ENCODE data around the gene GREB1L.

GREB1L gene

DNA sequence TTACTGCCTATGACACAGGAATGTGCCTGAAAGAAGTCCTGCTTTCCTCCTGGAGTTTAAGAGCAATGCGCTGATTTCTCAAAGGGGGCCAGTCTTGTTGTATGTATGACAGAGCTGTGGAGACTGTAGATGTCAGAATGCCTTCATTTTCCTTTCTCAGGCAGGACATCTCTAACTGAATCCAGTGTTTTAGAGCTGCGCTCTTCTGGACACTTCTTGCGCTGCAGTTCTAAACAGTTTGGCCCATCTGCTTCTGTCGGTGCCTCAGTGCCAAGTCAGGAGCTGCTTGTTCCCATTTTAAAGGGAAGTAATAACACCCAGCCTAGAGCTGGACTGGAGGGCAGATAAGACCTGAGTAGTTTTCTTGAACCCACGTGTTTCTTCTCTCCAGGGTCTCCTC lies 267.0 kb downstream of the GREB1L start:
- TF ChIP-seq CTCF (IDR thresholded peaks at IDR 0.05): no peak
- Histone ChIP-seq H3K27me3 (no peaks in the 10 kb centered on the region), H3K27ac (no peak overlapping the region), H3K4me1 (ENCODE audit: control insufficient read depth in 1 of 2, insufficient read depth in 1 of 2, low read depth in 1 of 2, low read length in 1 of 2) (no peaks in the 10 kb centered on the region), H3K36me3 (peaks cover 6% of the 10 kb centered on the region), H3K4me3 (ENCODE audit: low read depth in 1 of 2, low read length in 1 of 2) (no peak overlapping the region), H3K9me3 (no peaks in the 10 kb centered on the region)

- TF ChIP-seq CTCF (IDR thresholded peaks at IDR 0.05): no peak
- no peak overlapping the region for H3K27ac ChIP-seq
- H3K4me1 ChIP-seq (ENCODE audit: control insufficient read depth in 1 of 2, insufficient read depth in 1 of 2, low read depth in 1 of 2, low read length in 1 of 2): no peaks in the 10 kb centered on the region
- H3K4me3 ChIP-seq (ENCODE audit: low read depth in 1 of 2, low read length in 1 of 2): no peak overlapping the region
- no peaks in the 10 kb centered on the region for H3K9me3 ChIP-seq
- no peaks in the 10 kb centered on the region for H3K27me3 ChIP-seq
- H3K36me3 ChIP-seq: peaks cover 21% of the 10 kb centered on the region
Measured at GRCh38 chr18:21513292-21513691, 271.3 kb downstream of the GREB1L start.

DNA sequence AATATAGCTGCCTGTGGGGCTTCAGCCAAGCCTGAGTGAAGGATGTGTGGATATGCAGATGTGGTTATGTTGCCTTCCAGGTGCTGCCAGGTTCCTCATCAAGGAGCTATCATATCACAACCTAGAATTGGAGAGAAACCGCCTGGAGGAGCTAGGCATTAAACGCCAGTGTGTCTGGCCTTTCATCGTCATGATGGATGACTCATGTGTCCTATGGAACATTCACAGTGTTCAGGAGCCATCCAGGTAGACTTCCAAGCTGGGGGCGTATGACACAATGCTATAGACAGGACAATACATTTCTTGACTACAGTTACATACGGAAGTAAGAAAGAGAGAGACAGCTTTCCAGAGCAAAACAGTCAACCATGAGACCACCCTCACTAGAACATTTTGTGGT lies 271.7 kb downstream of the GREB1L start:
- H3K9me3 ChIP-seq: no peaks in the 10 kb centered on the region
- H3K27me3 ChIP-seq: no peaks in the 10 kb centered on the region
- H3K4me3 ChIP-seq (ENCODE audit: low read depth in 1 of 2, low read length in 1 of 2): no peak overlapping the region
- no peak for TF ChIP-seq CTCF (IDR thresholded peaks at IDR 0.05)
- H3K36me3 ChIP-seq: peaks cover 22% of the 10 kb centered on the region
- H3K27ac ChIP-seq: no peak overlapping the region
- H3K4me1 ChIP-seq (ENCODE audit: control insufficient read depth in 1 of 2, insufficient read depth in 1 of 2, low read depth in 1 of 2, low read length in 1 of 2): no peaks in the 10 kb centered on the region

DNA sequence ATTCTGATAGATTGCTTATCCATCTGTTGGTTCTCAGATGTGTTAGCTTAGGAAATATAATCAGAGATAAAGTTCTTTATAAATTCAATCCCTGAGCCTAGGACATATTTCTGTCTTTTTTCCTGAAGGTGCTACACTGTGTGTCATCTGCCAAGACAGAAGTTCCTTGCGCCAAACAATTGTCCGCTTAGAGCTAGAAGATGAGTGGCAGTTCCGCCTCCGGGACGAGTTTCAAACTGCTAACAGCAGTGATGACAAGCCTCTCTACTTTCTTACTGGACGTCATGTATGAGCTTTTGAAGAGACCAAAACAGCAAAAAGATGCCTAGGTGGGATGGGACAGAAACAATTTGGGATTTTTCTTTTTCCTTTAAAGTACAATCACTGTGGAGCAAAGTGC lies 280.5 kb downstream of the GREB1L start:
- TF ChIP-seq CTCF (IDR thresholded peaks at IDR 0.05): no peak
- H3K4me3 ChIP-seq (ENCODE audit: low read depth in 1 of 2, low read length in 1 of 2): no peak overlapping the region
- no peaks in the 10 kb centered on the region for H3K27me3 ChIP-seq
- H3K36me3 ChIP-seq: peaks cover 51% of the 10 kb centered on the region
- H3K9me3 ChIP-seq: no peaks in the 10 kb centered on the region
- no peaks in the 10 kb centered on the region for H3K4me1 ChIP-seq (ENCODE audit: control insufficient read depth in 1 of 2, insufficient read depth in 1 of 2, low read depth in 1 of 2, low read length in 1 of 2)
- H3K27ac ChIP-seq: no peak overlapping the region

- Histone ChIP-seq H3K36me3 (peaks cover 72% of the 10 kb centered on the region), H3K4me3 (ENCODE audit: low read depth in 1 of 2, low read length in 1 of 2) (no peak overlapping the region), H3K27ac (no peak overlapping the region), H3K4me1 (ENCODE audit: control insufficient read depth in 1 of 2, insufficient read depth in 1 of 2, low read depth in 1 of 2, low read length in 1 of 2) (no peaks in the 10 kb centered on the region), H3K27me3 (no peaks in the 10 kb centered on the region), H3K9me3 (no peaks in the 10 kb centered on the region)
- TF ChIP-seq CTCF (IDR thresholded peaks at IDR 0.05): no peak
Measured at GRCh38 chr18:21525916-21526315, 283.9 kb downstream of the GREB1L start.

DNA sequence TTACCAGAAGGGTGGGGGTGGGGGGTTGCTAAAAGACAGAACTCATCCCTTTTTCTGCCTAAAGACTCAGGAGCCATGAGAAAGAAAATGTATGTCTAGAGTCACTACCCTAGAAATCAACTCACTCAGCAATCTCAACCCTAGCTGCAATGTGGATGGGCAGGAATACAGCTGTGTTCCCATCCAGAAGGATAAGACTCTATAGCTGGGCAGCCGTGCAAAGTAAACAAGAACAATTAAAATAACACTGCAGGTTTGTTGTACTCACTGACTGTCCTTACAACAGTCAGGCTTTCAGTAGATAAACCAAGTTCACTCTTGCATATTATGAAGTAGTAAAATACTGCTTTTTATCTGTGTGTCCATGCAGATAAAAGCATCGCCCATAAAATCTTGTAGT lies 284.4 kb downstream of the GREB1L start:
- H3K9me3 ChIP-seq: no peaks in the 10 kb centered on the region
- no peak overlapping the region for H3K27ac ChIP-seq
- H3K27me3 ChIP-seq: no peaks in the 10 kb centered on the region
- no peak overlapping the region for H3K4me3 ChIP-seq (ENCODE audit: low read depth in 1 of 2, low read length in 1 of 2)
- H3K36me3 ChIP-seq: peaks cover 76% of the 10 kb centered on the region
- TF ChIP-seq CTCF (IDR thresholded peaks at IDR 0.05): no peak
- no peaks in the 10 kb centered on the region for H3K4me1 ChIP-seq (ENCODE audit: control insufficient read depth in 1 of 2, insufficient read depth in 1 of 2, low read depth in 1 of 2, low read length in 1 of 2)

All from neutrophil (primary cell).